ENCODE results near the gene ASIC5. TPM values are rescaled to one million over a fixed set of nuclear protein-coding genes. Genes with fewer than 3 reads are reported as not detected.

The ASIC5 gene
- polyA plus RNA-seq, 3 donors = not detected

- WGBS (ENCODE audit: insufficient coverage) = no CpG with 5 or more reads among the region's 3 CpGs
- Mint-ChIP-seq H3K27ac (no peak overlapping the region), H3K4me3 (no peak overlapping the region), H3K36me3 (no peaks in the 10 kb centered on the region), H3K4me1 (no peaks in the 10 kb centered on the region), H3K9me3 (peaks cover 0 to 6% (median 2%) of the 10 kb centered on the region in 7 donors), H3K27me3 (ENCODE audit: low read depth in 3 of 3) (peaks cover 0 to 2% (median 0%) of the 10 kb centered on the region in 3 donors)
- H3K4me1 ChIP-seq (ENCODE audit: control insufficient read depth in 1 of 2, insufficient read depth in 2 of 2, low read length in 2 of 2) = no peaks in the 10 kb centered on the region
- no peak overlapping the region for H3K9ac ChIP-seq (ENCODE audit: insufficient read depth, low read length, poor library complexity, severe bottlenecking)
- TF ChIP-seq CTCF (IDR thresholded peaks at IDR 0.05) = no peak
- no peak overlapping the region for H2AFZ ChIP-seq (ENCODE audit: insufficient read depth, low read depth, low read length, poor library complexity, severe bottlenecking)
- no peaks in the 10 kb centered on the region for H4K20me1 ChIP-seq (ENCODE audit: insufficient read depth, low read length)
- H3K27me3 ChIP-seq (ENCODE audit: control insufficient read depth in 2 of 2, insufficient read depth in 2 of 2, low read length in 2 of 2) = no peaks in the 10 kb centered on the region
- no peak overlapping the region for H3K27ac ChIP-seq (ENCODE audit: low read depth in 1 of 2, low read length in 2 of 2)
- H3K4me3 ChIP-seq (replicated peaks in 1 of 3; ENCODE audit: low read depth in 2 of 3, low read length in 3 of 3) = no peak overlapping the region
- peaks cover 0 to 2% of the 10 kb centered on the region in 2 donors for H3K9me3 ChIP-seq (replicated peaks in 1 of 2; ENCODE audit: control insufficient read depth in 1 of 2, insufficient read depth in 1 of 2, low read length in 2 of 2)
- H3K4me2 ChIP-seq (replicated peaks; ENCODE audit: extremely low read depth, low read length, poor library complexity, severe bottlenecking) = no peak overlapping the region
- DNase-seq = no peak
- no peaks in the 10 kb centered on the region for H3K36me3 ChIP-seq (replicated peaks in 1 of 2; ENCODE audit: control insufficient read depth in 1 of 2, insufficient read depth in 2 of 2, low read length in 2 of 2)
- intact Hi-C loops (cut with micrococcal nuclease) = no loop called here
- no peaks in the 10 kb centered on the region for H3K79me2 ChIP-seq (ENCODE audit: insufficient read depth, low read length)
These were observed 37.4 kb downstream of the ASIC5 start for GRCh38 chr4:155828628-155829027.

GRCh38 chr4:155822572-155822971, 43.5 kb downstream of the ASIC5 start:
- peaks cover 0 to 2% of the 10 kb centered on the region in 2 donors for H3K9me3 ChIP-seq (replicated peaks in 1 of 2; ENCODE audit: control insufficient read depth in 1 of 2, insufficient read depth in 1 of 2, low read length in 2 of 2)
- no peaks in the 10 kb centered on the region for H3K79me2 ChIP-seq (ENCODE audit: insufficient read depth, low read length)
- H3K4me2 ChIP-seq (replicated peaks; ENCODE audit: extremely low read depth, low read length, poor library complexity, severe bottlenecking) = no peak overlapping the region
- Mint-ChIP-seq H3K4me1 (no peaks in the 10 kb centered on the region), H3K4me3 (no peak overlapping the region), H3K27me3 (ENCODE audit: low read depth in 3 of 3) (peaks cover 0 to 3% (median 3%) of the 10 kb centered on the region in 3 donors), H3K9me3 (peaks cover 0 to 6% (median 2%) of the 10 kb centered on the region in 7 donors), H3K27ac (no peak overlapping the region), H3K36me3 (no peaks in the 10 kb centered on the region)
- no peaks in the 10 kb centered on the region for H3K36me3 ChIP-seq (replicated peaks in 1 of 2; ENCODE audit: control insufficient read depth in 1 of 2, insufficient read depth in 2 of 2, low read length in 2 of 2)
- H2AFZ ChIP-seq (ENCODE audit: insufficient read depth, low read depth, low read length, poor library complexity, severe bottlenecking) = no peak overlapping the region
- H4K20me1 ChIP-seq (ENCODE audit: insufficient read depth, low read length) = no peaks in the 10 kb centered on the region
- DNase-seq = no peak
- no peak overlapping the region for H3K9ac ChIP-seq (ENCODE audit: insufficient read depth, low read length, poor library complexity, severe bottlenecking)
- intact Hi-C loops (cut with micrococcal nuclease) = no loop called here
- no CpG with 5 or more reads among the region's 3 CpGs for WGBS (ENCODE audit: insufficient coverage)
- H3K27ac ChIP-seq (ENCODE audit: low read depth in 1 of 2, low read length in 2 of 2) = no peak overlapping the region
- TF ChIP-seq CTCF (IDR thresholded peaks at IDR 0.05) = no peak
- H3K4me3 ChIP-seq (replicated peaks in 1 of 3; ENCODE audit: low read depth in 2 of 3, low read length in 3 of 3) = no peak overlapping the region
- H3K27me3 ChIP-seq (ENCODE audit: control insufficient read depth in 2 of 2, insufficient read depth in 2 of 2, low read length in 2 of 2) = no peaks in the 10 kb centered on the region
- no peaks in the 10 kb centered on the region for H3K4me1 ChIP-seq (ENCODE audit: control insufficient read depth in 1 of 2, insufficient read depth in 2 of 2, low read length in 2 of 2)
